A549 treated with AZD2906 at 1 μM for 4 hours (cell line): Measurements from ENCODE around the gene GAS5. TPM values are rescaled to one million over a fixed set of nuclear protein-coding genes. Genes with fewer than 3 reads are reported as not detected.

Experiments
- total RNA-seq: library from RNA; stranded (reverse); fragments of 200-300 nt; extraction: Qiagen RNA extraction; gene quantifications from 5 replicates; pipeline ENCODE4 v1.2.3, GENCODE V29; 2022

Gene GAS5
- total RNA-seq = 277 to 325 TPM (median 293 TPM) in 5 replicates

DNA sequence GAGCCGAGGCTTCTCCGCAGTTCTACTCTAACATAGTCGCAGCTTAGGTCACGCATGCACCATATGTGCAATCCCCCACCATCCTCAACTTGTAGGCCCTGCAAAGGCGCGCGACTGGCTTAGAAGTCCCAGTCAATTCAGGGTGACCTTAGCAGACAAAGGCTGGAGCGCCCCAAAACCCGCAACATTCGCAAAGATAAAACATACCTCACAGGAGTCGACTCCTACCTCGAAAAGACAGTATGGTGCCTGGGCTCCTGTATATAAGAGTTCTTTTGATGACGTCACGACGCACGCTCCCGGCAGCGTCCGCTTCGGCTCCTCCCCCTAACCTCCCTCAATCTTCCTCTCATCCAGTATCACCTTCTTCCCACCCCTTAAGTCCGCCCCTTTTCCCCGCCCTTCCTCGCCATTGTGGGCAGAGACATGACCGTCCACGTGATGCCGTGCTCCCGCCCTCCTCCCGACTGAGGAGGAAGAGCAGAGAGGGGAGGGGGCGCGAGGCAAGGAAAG, at the start of gene GAS5:
GAS5 (minus strand) TSS at position 237 of the 513 bp plus-strand sequence.

GRCh38 chr1:173917149-173917548, 49.4 kb upstream of the GAS5 start, which contains the start of gene SERPINC1:
SERPINC1 (minus strand) TSS chr1:173917327; CDS start chr1:173917259, 68 bp downstream.

GRCh38 chr1:173868266-173869020, 654 bp upstream of the GAS5 start, which contains the start of gene ZBTB37:
ZBTB37 (plus strand) TSS chr1:173868380; CDS start chr1:173870226, 1,846 bp downstream.

GRCh38 chr1:173824315-173825081, 43.3 kb downstream of the GAS5 start, which contains the start of the genes CENPL and DARS2:
CENPL (minus strand) TSS chr1:173824883; CDS start chr1:173811299, 13,584 bp downstream.
DARS2 (plus strand) TSS chr1:173824673; CDS start chr1:173825230, 557 bp downstream.

Other genes with a start within 250 kb of the GAS5 start
- gene TEX50, start 232.7 kb downstream of the GAS5 start, total RNA-seq = not detected in 5 replicates
- 0.08 to 0.24 TPM (median 0.15 TPM) in 5 replicates for gene ANKRD45, start 198.1 kb downstream of the GAS5 start, total RNA-seq
- gene KLHL20, start 153.0 kb downstream of the GAS5 start, total RNA-seq = 11.7 to 14.7 TPM (median 13.0 TPM) in 5 replicates
- 38.9 to 49.1 TPM (median 40.0 TPM) in 5 replicates for gene DARS2, start 43.3 kb downstream of the GAS5 start, total RNA-seq
- 11.4 to 14.7 TPM (median 12.6 TPM) in 5 replicates for gene CENPL, start 43.1 kb downstream of the GAS5 start, total RNA-seq
- 0.95 to 1.5 TPM (median 1.4 TPM) in 5 replicates for gene ZBTB37, start 391 bp upstream of the GAS5 start, total RNA-seq
- 0.07 to 0.14 TPM (median 0.07 TPM) in 3 of 5 replicates, not detected in the others for gene SERPINC1, start 49.3 kb upstream of the GAS5 start, total RNA-seq
- gene RC3H1, start 154.4 kb upstream of the GAS5 start, total RNA-seq = 4.5 to 5.7 TPM (median 5.4 TPM) in 5 replicates